ENCODE results near the gene UBR3. TPM values are rescaled to one million over a fixed set of nuclear protein-coding genes. Genes with fewer than 3 reads are reported as not detected.

UBR3 gene
- total and polyA plus RNA-seq, 4 experiments from 2014 or later = 4.3 to 43.5 (median 27.6) TPM

DNA sequence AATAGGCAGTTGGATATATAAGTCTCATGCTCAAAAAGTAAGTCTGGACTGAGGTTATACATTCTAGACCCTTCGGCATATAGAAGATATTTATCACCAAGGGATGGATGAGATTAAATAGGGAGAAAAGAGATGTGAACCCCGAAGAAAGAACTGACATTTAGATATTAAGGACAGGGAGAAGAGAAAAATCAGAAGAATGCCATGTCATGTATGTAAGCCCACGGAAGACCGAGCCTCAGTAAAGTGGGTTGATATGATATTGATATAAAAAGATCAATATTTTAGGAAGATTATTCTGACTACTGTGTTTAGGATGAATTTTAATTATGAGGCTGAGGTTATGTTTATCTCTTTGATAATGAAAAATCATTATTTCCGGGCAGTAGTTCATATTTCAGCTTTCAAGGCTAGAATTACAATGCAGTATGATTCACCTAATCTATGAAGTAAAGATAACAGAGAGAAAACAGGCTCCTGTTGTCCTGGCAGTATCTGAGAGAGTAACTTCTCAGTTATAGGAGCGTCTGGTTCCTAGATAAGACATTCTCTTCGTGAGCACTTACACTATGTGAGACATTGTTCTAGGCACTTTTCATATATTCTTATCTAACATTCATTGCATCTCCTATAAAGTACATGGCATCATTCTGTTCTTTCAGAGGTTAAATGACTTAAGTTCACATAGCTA, 83.0 kb downstream of the UBR3 start:
- H3K27me3 Mint-ChIP-seq = no peaks in the 10 kb centered on the region
- peaks cover 4% of the 10 kb centered on the region for H3K36me3 ChIP-seq (ENCODE audit: insufficient read depth, low read length)
- no peak overlapping the region for H3K4me3 ChIP-seq (ENCODE audit: low read length in 2 of 2)
- ChIA-PET POLR2A (ENCODE audit: partially characterized antibody) (no interaction called here), CTCF (ENCODE audit: partially characterized antibody) (interaction anchor here (0.8 to 1.0 kb wide), 2 partner anchors 13 to 86 kb away, joined by 3 to 4 read pairs; partner anchors contain the start of gene METTL5)
- H3K9me3 Mint-ChIP-seq = no peaks in the 10 kb centered on the region
- no peak overlapping the region for H3K27ac Mint-ChIP-seq
- no peak overlapping the region for H3K4me3 Mint-ChIP-seq
- H3K36me3 Mint-ChIP-seq = peaks cover 28 to 32% of the 10 kb centered on the region in 2 donors
- no peak for DNase-seq
- H3K4me1 Mint-ChIP-seq = peaks cover 0 to 10% (median 4%) of the 10 kb centered on the region in 4 donors
- H3K4me1 ChIP-seq (ENCODE audit: insufficient read depth, low read length) = no peaks in the 10 kb centered on the region
- intact Hi-C loops (cut with micrococcal nuclease) = no loop called here
- no peaks in the 10 kb centered on the region for H3K9me3 ChIP-seq (ENCODE audit: control insufficient read depth in 1 of 2, low read length in 2 of 2)
- H3K27ac ChIP-seq (ENCODE audit: low read depth, low read length) = no peak overlapping the region
- no peaks in the 10 kb centered on the region for H3K27me3 ChIP-seq (ENCODE audit: insufficient read depth, low read length)

DNA sequence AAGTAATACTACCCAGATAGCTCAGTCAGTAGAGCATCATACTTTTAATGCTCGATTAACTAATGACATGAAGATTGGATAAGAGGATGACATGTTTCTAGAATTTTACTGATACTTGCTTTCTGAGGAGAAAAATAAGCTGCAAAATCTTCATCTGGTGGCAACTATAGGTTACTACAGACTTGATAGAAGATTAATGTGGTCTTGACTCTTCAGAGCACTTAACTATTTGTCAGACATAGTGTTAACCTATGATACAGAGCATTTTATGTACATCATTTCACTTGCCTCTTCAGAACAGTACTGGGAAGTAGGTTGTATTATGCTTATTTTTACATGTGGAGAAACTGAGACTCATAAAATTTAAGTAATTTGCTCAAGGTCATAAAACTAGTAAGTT, 83.9 kb downstream of the UBR3 start:
- ChIA-PET CTCF (ENCODE audit: partially characterized antibody) (no interaction called here), POLR2A (ENCODE audit: partially characterized antibody) (no interaction called here)
- H3K4me1 ChIP-seq (ENCODE audit: insufficient read depth, low read length) = no peaks in the 10 kb centered on the region
- Mint-ChIP-seq H3K27me3 (no peaks in the 10 kb centered on the region), H3K27ac (no peak overlapping the region), H3K9me3 (no peaks in the 10 kb centered on the region), H3K4me3 (no peak overlapping the region), H3K36me3 (peaks cover 30 to 39% of the 10 kb centered on the region in 2 donors), H3K4me1 (peaks cover 0 to 10% (median 4%) of the 10 kb centered on the region in 4 donors)
- no peak overlapping the region for H3K27ac ChIP-seq (ENCODE audit: low read depth, low read length)
- H3K36me3 ChIP-seq (ENCODE audit: insufficient read depth, low read length) = peaks cover under 1% of the 10 kb centered on the region
- no peaks in the 10 kb centered on the region for H3K27me3 ChIP-seq (ENCODE audit: insufficient read depth, low read length)
- H3K4me3 ChIP-seq (ENCODE audit: low read length in 2 of 2) = no peak overlapping the region
- no peak for DNase-seq
- intact Hi-C loops (cut with micrococcal nuclease) = no loop called here
- H3K9me3 ChIP-seq (ENCODE audit: control insufficient read depth in 1 of 2, low read length in 2 of 2) = no peaks in the 10 kb centered on the region

DNA sequence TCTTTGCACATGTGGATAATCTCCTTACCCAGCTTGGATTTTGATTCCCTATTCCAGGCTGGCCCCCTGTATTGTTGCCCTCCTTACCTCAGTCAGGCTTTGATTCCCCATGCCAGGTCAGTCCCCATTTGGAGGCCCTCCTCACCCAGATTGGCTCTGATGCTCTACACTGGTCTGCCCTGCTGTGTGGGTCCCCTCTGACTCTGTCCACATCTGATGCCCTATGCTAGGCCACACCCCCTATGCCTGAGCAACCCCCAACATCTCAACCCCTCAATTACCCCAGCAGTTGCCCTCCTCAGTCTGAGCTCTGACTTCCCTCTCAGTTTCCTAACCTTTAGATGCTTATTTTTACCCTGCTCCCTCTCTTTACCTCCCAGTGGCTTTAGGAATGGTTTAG, 89.4 kb downstream of the UBR3 start:
- no peaks in the 10 kb centered on the region for H3K9me3 ChIP-seq (ENCODE audit: control insufficient read depth in 1 of 2, low read length in 2 of 2)
- H3K4me1 ChIP-seq (ENCODE audit: insufficient read depth, low read length) = no peaks in the 10 kb centered on the region
- Mint-ChIP-seq H3K4me1 (peaks cover 0 to 11% (median 3%) of the 10 kb centered on the region in 4 donors), H3K36me3 (peaks cover 39% of the 10 kb centered on the region in 2 donors), H3K27ac (peak overlapping the region in 3 of 7 donors; percentile 15 to 65 (median 25)), H3K9me3 (peaks cover 0 to 2% (median 0%) of the 10 kb centered on the region in 8 donors), H3K27me3 (no peaks in the 10 kb centered on the region), H3K4me3 (no peak overlapping the region)
- no peak overlapping the region for H3K27ac ChIP-seq (ENCODE audit: low read depth, low read length)
- ChIA-PET POLR2A (ENCODE audit: partially characterized antibody) (no interaction called here), CTCF (ENCODE audit: partially characterized antibody) (interaction anchor here (0.6 kb wide), 1 partner anchor 53 kb away, joined by 3 read pairs; no protein-coding TSS in a partner anchor)
- H3K36me3 ChIP-seq (ENCODE audit: insufficient read depth, low read length) = peaks cover 10% of the 10 kb centered on the region
- no peak overlapping the region for H3K4me3 ChIP-seq (ENCODE audit: low read length in 2 of 2)
- intact Hi-C loops (cut with micrococcal nuclease) = no loop called here
- no peak for DNase-seq
- H3K27me3 ChIP-seq (ENCODE audit: insufficient read depth, low read length) = no peaks in the 10 kb centered on the region

DNA sequence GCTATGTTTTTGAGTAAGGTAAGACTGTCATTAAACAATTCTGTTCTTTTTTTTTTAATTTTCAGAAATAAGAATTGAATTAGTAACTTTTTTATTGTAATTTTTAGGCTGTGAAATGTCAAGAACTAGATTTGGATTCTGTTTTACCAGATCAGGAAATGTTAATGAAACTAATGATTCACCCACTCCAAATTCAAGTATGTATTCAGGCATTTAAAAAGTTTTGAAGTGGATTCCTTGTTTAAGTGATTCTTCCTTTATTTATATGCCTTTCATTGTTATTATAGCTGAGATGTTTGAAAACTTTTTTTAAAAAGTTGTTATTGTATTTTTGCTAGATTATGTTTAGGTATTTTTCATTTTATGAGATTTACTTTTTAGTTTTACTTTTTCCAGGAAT, 96.7 kb downstream of the UBR3 start:
- Mint-ChIP-seq H3K27ac (peak overlapping the region in 5 of 7 donors; percentile 1 to 84 (median 7)), H3K27me3 (no peaks in the 10 kb centered on the region), H3K4me1 (peaks cover 0 to 6% (median 0%) of the 10 kb centered on the region in 4 donors), H3K36me3 (peaks cover 17 to 29% of the 10 kb centered on the region in 2 donors), H3K4me3 (no peak overlapping the region), H3K9me3 (peaks cover 0 to under 1% (median 0%) of the 10 kb centered on the region in 8 donors)
- Histone ChIP-seq H3K27ac (ENCODE audit: low read depth, low read length) (no peak overlapping the region), H3K9me3 (ENCODE audit: control insufficient read depth in 1 of 2, low read length in 2 of 2) (no peaks in the 10 kb centered on the region), H3K4me3 (ENCODE audit: low read length in 2 of 2) (no peak overlapping the region), H3K36me3 (ENCODE audit: insufficient read depth, low read length) (no peaks in the 10 kb centered on the region), H3K4me1 (ENCODE audit: insufficient read depth, low read length) (no peaks in the 10 kb centered on the region), H3K27me3 (ENCODE audit: insufficient read depth, low read length) (no peaks in the 10 kb centered on the region)
- POLR2A ChIA-PET (ENCODE audit: partially characterized antibody) = no interaction called here
- intact Hi-C loops (cut with micrococcal nuclease) = no loop called here
- no peak for DNase-seq
- CTCF ChIA-PET (ENCODE audit: partially characterized antibody) = interaction anchor here (1.0 to 2.0 kb wide), 2 partner anchors 14 to 399 kb away, joined by 3 to 4 read pairs; no protein-coding TSS in a partner anchor

DNA sequence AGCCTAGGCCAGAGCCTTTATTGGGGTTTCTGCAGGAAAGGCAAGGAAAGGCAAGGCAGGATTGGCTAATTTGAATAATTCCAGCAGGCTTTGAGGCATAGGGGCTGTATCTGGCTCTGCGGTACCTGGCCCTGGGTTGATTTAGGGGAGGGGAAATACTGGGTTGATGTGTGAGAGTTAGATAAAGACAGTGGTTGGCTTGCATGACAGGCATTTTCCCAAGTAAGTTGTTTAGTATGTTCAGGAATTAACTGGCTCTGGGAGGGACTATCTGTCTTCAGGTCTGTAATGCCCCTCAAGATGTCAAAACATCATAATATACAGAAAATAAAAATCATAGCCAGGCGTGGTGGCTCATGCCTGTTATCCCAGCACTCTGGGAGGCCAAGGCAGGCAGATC, 98.7 kb downstream of the UBR3 start:
- Mint-ChIP-seq H3K27ac (peak overlapping the region in 4 of 7 donors; percentile 33 to 73 (median 44)), H3K9me3 (no peaks in the 10 kb centered on the region), H3K4me3 (no peak overlapping the region), H3K27me3 (no peaks in the 10 kb centered on the region), H3K4me1 (no peaks in the 10 kb centered on the region), H3K36me3 (peaks cover 13 to 30% of the 10 kb centered on the region in 2 donors)
- no peaks in the 10 kb centered on the region for H3K4me1 ChIP-seq (ENCODE audit: insufficient read depth, low read length)
- no peaks in the 10 kb centered on the region for H3K36me3 ChIP-seq (ENCODE audit: insufficient read depth, low read length)
- intact Hi-C loops (cut with micrococcal nuclease) = loop anchor here (5.0 kb wide), 1 partner anchor 964 kb away; no protein-coding TSS in a partner anchor
- no peaks in the 10 kb centered on the region for H3K27me3 ChIP-seq (ENCODE audit: insufficient read depth, low read length)
- POLR2A ChIA-PET (ENCODE audit: partially characterized antibody) = no interaction called here
- H3K9me3 ChIP-seq (ENCODE audit: control insufficient read depth in 1 of 2, low read length in 2 of 2) = no peaks in the 10 kb centered on the region
- no peak for DNase-seq
- H3K4me3 ChIP-seq (ENCODE audit: low read length in 2 of 2) = no peak overlapping the region
- CTCF ChIA-PET (ENCODE audit: partially characterized antibody) = no interaction called here
- H3K27ac ChIP-seq (ENCODE audit: low read depth, low read length) = no peak overlapping the region

GRCh38 chr2:169928463-169928864, 101.2 kb downstream of the UBR3 start:
- ChIA-PET CTCF (ENCODE audit: partially characterized antibody) (interaction anchor here (0.6 to 2.4 kb wide), 13 partner anchors 10 to 402 kb away, joined by 3 to 7 read pairs (median 4); partner anchors contain the start of genes METTL5 and UBR3), POLR2A (ENCODE audit: partially characterized antibody) (no interaction called here)
- H3K9me3 Mint-ChIP-seq = no peaks in the 10 kb centered on the region
- DNase-seq = peak in 4 of 5 donors; percentile 36 to 44 (median 40)
- Histone ChIP-seq H3K4me1 (ENCODE audit: insufficient read depth, low read length) (no peaks in the 10 kb centered on the region), H3K36me3 (ENCODE audit: insufficient read depth, low read length) (peaks cover 2% of the 10 kb centered on the region), H3K27ac (ENCODE audit: low read depth, low read length) (no peak overlapping the region), H3K27me3 (ENCODE audit: insufficient read depth, low read length) (no peaks in the 10 kb centered on the region), H3K9me3 (ENCODE audit: control insufficient read depth in 1 of 2, low read length in 2 of 2) (no peaks in the 10 kb centered on the region), H3K4me3 (ENCODE audit: low read length in 2 of 2) (no peak overlapping the region)
- no peak overlapping the region for H3K4me3 Mint-ChIP-seq
- H3K4me1 Mint-ChIP-seq = no peaks in the 10 kb centered on the region
- peaks cover 13 to 32% of the 10 kb centered on the region in 2 donors for H3K36me3 Mint-ChIP-seq
- no peak overlapping the region for H3K27ac Mint-ChIP-seq
- no peaks in the 10 kb centered on the region for H3K27me3 Mint-ChIP-seq
- intact Hi-C loops (cut with micrococcal nuclease) = loop anchor here (1.0 to 5.0 kb wide), 3 partner anchors 104 to 966 kb away; partner anchors contain the start of gene METTL5

DNA sequence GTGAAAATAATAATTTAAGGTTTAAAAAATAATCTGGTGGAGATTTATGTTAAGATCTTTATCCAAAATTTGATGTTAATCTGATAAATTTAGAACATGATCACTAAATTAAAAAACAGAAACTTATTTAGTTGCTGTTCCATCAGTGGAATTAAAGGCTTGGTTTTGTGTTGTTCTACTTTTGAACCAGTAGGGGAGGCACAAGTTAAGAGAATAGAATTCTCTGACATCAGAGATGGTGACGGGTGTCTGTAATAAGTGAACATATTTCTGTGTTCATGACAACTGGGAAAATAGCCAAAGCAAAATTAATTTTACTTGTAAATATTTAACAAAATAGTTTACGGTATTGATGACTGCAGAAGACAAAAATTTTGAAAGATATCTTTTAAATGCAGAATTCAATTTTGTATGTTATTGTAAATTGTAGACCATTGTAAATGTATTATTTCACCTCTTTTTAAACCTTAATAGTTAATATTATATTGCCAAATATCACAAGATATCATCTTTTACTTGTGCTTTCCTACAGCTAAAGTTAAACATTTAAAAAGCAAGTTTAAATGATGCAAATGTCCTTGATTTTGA, 106.0 kb downstream of the UBR3 start:
- Histone ChIP-seq H3K27me3 (ENCODE audit: insufficient read depth, low read length) (no peaks in the 10 kb centered on the region), H3K27ac (ENCODE audit: low read depth, low read length) (no peak overlapping the region), H3K36me3 (ENCODE audit: insufficient read depth, low read length) (peaks cover 7% of the 10 kb centered on the region), H3K4me3 (ENCODE audit: low read length in 2 of 2) (no peak overlapping the region), H3K4me1 (ENCODE audit: insufficient read depth, low read length) (no peaks in the 10 kb centered on the region), H3K9me3 (ENCODE audit: control insufficient read depth in 1 of 2, low read length in 2 of 2) (no peaks in the 10 kb centered on the region)
- no peaks in the 10 kb centered on the region for H3K9me3 Mint-ChIP-seq
- ChIA-PET POLR2A (ENCODE audit: partially characterized antibody) (no interaction called here), CTCF (ENCODE audit: partially characterized antibody) (no interaction called here)
- peaks cover 37 to 39% of the 10 kb centered on the region in 2 donors for H3K36me3 Mint-ChIP-seq
- intact Hi-C loops (cut with micrococcal nuclease) = loop anchor here (10.0 kb wide), 1 partner anchor 942 kb away; no protein-coding TSS in a partner anchor
- peak in 1 of 5 donors; percentile 6 for DNase-seq
- peaks cover 0 to 4% (median 0%) of the 10 kb centered on the region in 4 donors for H3K4me1 Mint-ChIP-seq
- no peaks in the 10 kb centered on the region for H3K27me3 Mint-ChIP-seq
- no peak overlapping the region for H3K4me3 Mint-ChIP-seq
- no peak overlapping the region for H3K27ac Mint-ChIP-seq

Measured in CD4-positive, alpha-beta memory T cell (primary cell).